H1 (cell line): ENCODE data around the gene ACSF2. TPM values are rescaled to one million over a fixed set of nuclear protein-coding genes. Genes with fewer than 3 reads are reported as not detected.

ENCODE experiments used
- CTCF ChIA-PET: fragments of 300-600 bp; sonication (Branson Sonifier 250); formaldehyde crosslinking; loops from one replicate; lab custom pipeline; 2021; ENCODE audit not compliant: partially characterized antibody; lab: Charles Lee
- POLR2A ChIA-PET: fragments of 300-600 bp; sonication (Branson Sonifier 250); formaldehyde crosslinking; loops from one replicate; lab custom pipeline; 2021; ENCODE audit warnings: inconsistent platforms; ENCODE audit not compliant: partially characterized antibody; lab: Charles Lee
- DNase-seq, 2 experiments: peaks; one replicate each; pipeline versions ENCODE4 v3.0.0 to v3.0.0-alpha.2; 2010 to 2022; ENCODE audit warnings: low spot score in 2 of 2, low read depth in 1 of 2, mixed read lengths in 1 of 2
- FAIRE-seq: peaks from 2 replicates; lab custom pipeline; 2011; peaks lifted over from hg19 to GRCh38; lab: Jason Lieb, UNC
- H2AFZ ChIP-seq: 2 replicates; pipeline ENCODE4 v1.8.1; 2012; ENCODE audit warnings: low read length, inconsistent platforms
- H2AK5ac ChIP-seq: 2 replicates; pipeline ENCODE4 v1.6.1; 2013; ENCODE audit warnings: low read depth, low read length
- H2BK120ac ChIP-seq: replicated peaks from 2 replicates; pipeline ENCODE3; 2013; ENCODE audit warnings: low read depth, low read length, inconsistent platforms
- H2BK12ac ChIP-seq: 2 replicates; pipeline ENCODE4 v1.6.1; 2013; ENCODE audit warnings: low read depth, low read length
- H2BK15ac ChIP-seq: 2 replicates; pipeline ENCODE4 v1.6.1; 2013; ENCODE audit warnings: low read length
- H2BK20ac ChIP-seq: 2 replicates; pipeline ENCODE4 v1.6.1; 2013; ENCODE audit warnings: low read length
- H2BK5ac ChIP-seq: 2 replicates; pipeline ENCODE4 v1.6.1; 2013; ENCODE audit warnings: low read depth, low read length
- H3K14ac ChIP-seq: 2 replicates; pipeline ENCODE4 v1.6.1; 2013; ENCODE audit warnings: inconsistent platforms; ENCODE audit not compliant: insufficient read length
- H3K18ac ChIP-seq: 2 replicates; pipeline ENCODE4 v1.6.1; 2013; ENCODE audit warnings: low read length; ENCODE audit errors: extremely low read depth
- H3K23ac ChIP-seq: 2 replicates; pipeline ENCODE4 v1.6.1; 2013; ENCODE audit warnings: inconsistent platforms; ENCODE audit not compliant: insufficient read length
- H3K23me2 ChIP-seq: 2 replicates; pipeline ENCODE4 v1.6.1; 2013; ENCODE audit warnings: low read depth, low read length
- H3K27ac ChIP-seq: 2 replicates; pipeline ENCODE4 v1.6.1; 2011; ENCODE audit warnings: low read depth, low read length, inconsistent platforms
- H3K27me3 ChIP-seq, 4 experiments: replicated peaks in 1 of 4; 1 replicate in 1 of 4; 2 replicates in 3 of 4; pipeline versions ENCODE4 v1.6.1 to v1.8.1; 2011 to 2013; ENCODE audit warnings: low read length in 3 of 4, mild to moderate bottlenecking in 3 of 4, inconsistent platforms in 2 of 4, mixed read lengths in 2 of 4, moderate library complexity in 1 of 4; ENCODE audit not compliant: control insufficient read depth in 3 of 4, insufficient read depth in 3 of 4; ENCODE audit errors: extremely low read depth in 1 of 4
- H3K36me3 ChIP-seq, 4 experiments: 2 replicates each; pipeline versions ENCODE4 v1.6.1 to v1.8.1; 2011 to 2013; ENCODE audit warnings: mild to moderate bottlenecking in 4 of 4, low read length in 3 of 4, moderate library complexity in 2 of 4, control low read depth in 1 of 4, inconsistent platforms in 1 of 4; ENCODE audit not compliant: insufficient read depth in 4 of 4, control insufficient read depth in 2 of 4
- H3K4ac ChIP-seq: replicated peaks from 2 replicates; pipeline ENCODE3; 2013; ENCODE audit warnings: low read length, low read depth, mixed read lengths, inconsistent platforms; ENCODE audit not compliant: insufficient read length
- H3K4me1 ChIP-seq, 4 experiments: replicated peaks in 1 of 4; 1 replicate in 1 of 4; 2 replicates in 3 of 4; pipeline versions ENCODE4 v1.6.1 to v1.8.1; 2011 to 2013; ENCODE audit warnings: low read length in 3 of 4, inconsistent platforms in 2 of 4, mixed read lengths in 1 of 4; ENCODE audit not compliant: insufficient read depth in 4 of 4, control insufficient read depth in 3 of 4
- H3K4me2 ChIP-seq, 2 experiments: 2 replicates each; pipeline versions ENCODE4 v1.6.1 to v1.8.1; 2011 to 2013; ENCODE audit warnings: low read depth in 2 of 2, low read length in 2 of 2, control low read depth in 1 of 2, inconsistent platforms in 1 of 2, mild to moderate bottlenecking in 1 of 2; ENCODE audit not compliant: insufficient read depth in 1 of 2
- H3K4me3 ChIP-seq, 4 experiments: fragments of 200-600, 300-600 bp in 1 of 4; sonication (generic), shearing (Covaris generic), sonication (Bioruptor Twin) in 1 of 4; 2 replicates each; pipeline versions ENCODE4 v1.5.1 to v1.8.1; 2011 to 2016; ENCODE audit warnings: low read length in 4 of 4, low read depth in 3 of 4, control low read depth in 2 of 4, inconsistent platforms in 2 of 4, mild to moderate bottlenecking in 2 of 4, mixed read lengths in 1 of 4, moderate library complexity in 1 of 4; ENCODE audit not compliant: insufficient read depth in 2 of 4; ENCODE audit errors: extremely low read depth in 1 of 4
- H3K56ac ChIP-seq: replicated peaks from 2 replicates; pipeline ENCODE3; 2013; ENCODE audit warnings: low read depth, mild to moderate bottlenecking, mixed read lengths, low read length, inconsistent platforms; ENCODE audit not compliant: insufficient read length
- H3K79me1 ChIP-seq: 2 replicates; pipeline ENCODE4 v1.6.1; 2013; ENCODE audit warnings: low read depth, low read length, control low read depth
- H3K79me2 ChIP-seq, 2 experiments: 2 replicates each; pipeline versions ENCODE4 v1.6.1 to v1.8.1; 2012 to 2013; ENCODE audit warnings: low read length in 2 of 2, mild to moderate bottlenecking in 2 of 2, inconsistent platforms in 1 of 2; ENCODE audit not compliant: insufficient read depth in 2 of 2, control insufficient read depth in 1 of 2
- H3K9ac ChIP-seq, 4 experiments: replicated peaks in 1 of 4; 1 replicate in 1 of 4; 2 replicates in 3 of 4; pipeline versions ENCODE4 v1.6.1 to v1.8.1; 2011 to 2013; ENCODE audit warnings: low read depth in 3 of 4, low read length in 3 of 4, control low read depth in 2 of 4, mild to moderate bottlenecking in 2 of 4, moderate library complexity in 2 of 4, inconsistent platforms in 1 of 4; ENCODE audit errors: extremely low read depth in 1 of 4
- H3K9me3 ChIP-seq, 2 experiments: 2 replicates each; pipeline versions ENCODE4 v1.6.1 to v1.8.1; 2012 to 2013; ENCODE audit warnings: mild to moderate bottlenecking in 2 of 2, moderate library complexity in 2 of 2, control low read depth in 1 of 2, inconsistent platforms in 1 of 2, low read depth in 1 of 2, low read length in 1 of 2, mixed read lengths in 1 of 2; ENCODE audit not compliant: insufficient read depth in 2 of 2
- H4K20me1 ChIP-seq, 2 experiments: replicated peaks in 1 of 2; 2 replicates each; pipeline versions ENCODE3 to v1.8.1; 2011 to 2013; ENCODE audit warnings: inconsistent platforms in 2 of 2, low read length in 2 of 2, mild to moderate bottlenecking in 1 of 2; ENCODE audit not compliant: insufficient read depth in 2 of 2, control insufficient read depth in 1 of 2
- H4K5ac ChIP-seq: 2 replicates; pipeline ENCODE4 v1.6.1; 2013; ENCODE audit warnings: low read length, low read depth, mixed read lengths, inconsistent platforms; ENCODE audit not compliant: insufficient read length
- H4K8ac ChIP-seq: 2 replicates; pipeline ENCODE4 v1.8.0; 2013; ENCODE audit warnings: mild to moderate bottlenecking, moderate library complexity, low read length, inconsistent platforms; ENCODE audit not compliant: insufficient read depth; ENCODE audit errors: extremely low read depth
- H4K91ac ChIP-seq: replicated peaks from 2 replicates; pipeline ENCODE3; 2013; ENCODE audit warnings: low read length, mixed read lengths, inconsistent platforms; ENCODE audit not compliant: insufficient read length
- BACH1 ChIP-seq: IDR thresholded peaks from 2 replicates; pipeline ENCODE4 v1.6.1; 2012; ENCODE audit warnings: low read length, improper control_type of control experiment
- CEBPB ChIP-seq: IDR thresholded peaks from 2 replicates; pipeline ENCODE4 v1.6.1; 2012; ENCODE audit warnings: low read depth, low read length
- E2F6 ChIP-seq: IDR thresholded peaks from 2 replicates; pipeline ENCODE4 v1.6.1; 2012; ENCODE audit warnings: inconsistent platforms
- EP300 ChIP-seq, 2 experiments: IDR thresholded peaks; 1 replicate in 1 of 2; 2 replicates in 1 of 2; pipeline ENCODE4 v1.6.1; 2011 to 2012; ENCODE audit warnings: low read depth in 2 of 2, low read length in 2 of 2, mild to moderate bottlenecking in 2 of 2, borderline replicate concordance in 1 of 2, inconsistent platforms in 1 of 2, moderate library complexity in 1 of 2
- RAD21 ChIP-seq, 2 experiments: IDR thresholded peaks in 1 of 2; conservative IDR thresholded peaks in 1 of 2; 2 replicates each; pipeline ENCODE4 v1.6.1; 2011; ENCODE audit warnings: low read depth in 2 of 2, low read length in 2 of 2, improper control_type of control experiment in 1 of 2, inconsistent platforms in 1 of 2, mild to moderate bottlenecking in 1 of 2, moderate library complexity in 1 of 2
- SIN3A ChIP-seq, 2 experiments: IDR thresholded peaks in 1 of 2; conservative IDR thresholded peaks in 1 of 2; 2 replicates each; pipeline ENCODE4 v1.6.1; 2011 to 2012; ENCODE audit warnings: low read length in 2 of 2, improper control_type of control experiment in 1 of 2, low read depth in 1 of 2, mild to moderate bottlenecking in 1 of 2
- SIX5 ChIP-seq: IDR thresholded peaks from 2 replicates; pipeline ENCODE4 v1.6.1; 2011; ENCODE audit warnings: mild to moderate bottlenecking, low read depth, low read length
- WGBS, 2 experiments: shearing (Covaris generic) in 1 of 2; methylation state at CpG; one replicate each; pipeline versions ENCODE4 v1.1.6 to v1.1.7; 2013 to 2015; ENCODE audit warnings: low lambda C conversion rate in 2 of 2, mixed read lengths in 2 of 2, inconsistent platforms in 1 of 2, low coverage in 1 of 2, missing lambda C conversion rate in 1 of 2; ENCODE audit not compliant: insufficient replicate concordance in 2 of 2, insufficient coverage in 1 of 2, insufficient read length in 1 of 2; ENCODE audit errors: extremely low coverage in 1 of 2, missing lambda C conversion rate in 1 of 2; 5-methylcytosine and 5-hydroxymethylcytosine counted together
- polyA plus RNA-seq, 7 experiments: library from polyadenylated mRNA; depleted of rRNA in 3 of 7; stranded (reverse) in 5 of 7; unstranded in 2 of 7; fragments of >200 nt in 5 of 7; fragments of 200-250 nt in 2 of 7; gene quantifications; 1 replicate in 5 of 7; 2 replicates in 1 of 7; 4 replicates in 1 of 7; pipeline versions ENCODE4 v1.2.1 to v1.2.3, GENCODE V29; 2011 to 2013; ENCODE audit warnings: missing spikeins in 2 of 7, mixed read lengths in 2 of 7
- total RNA-seq: library from RNA; stranded (reverse); fragmentation: NEBNext Ultra II Directional; extraction: Animal tissue kit (Norgen Biotek cat#: 25700); gene quantifications from 2 replicates; pipeline ENCODE4 v1.2.1, GENCODE V29; 2021

ACSF2 gene
- total and polyA plus RNA-seq, 2 of the 8 experiments (the other 6 are each of a cell fraction or from before 2014, with no cell fraction given) = 14.5 to 16.3 TPM

- no peak for FAIRE-seq
- Histone ChIP-seq H3K36me3 (peaks cover 44 to 88% (median 79%) of the 10 kb centered on the region in 4 experiments), H2BK12ac (no peak overlapping the region), H3K27me3 (no peaks in the 10 kb centered on the region), H2BK15ac (no peak overlapping the region), H3K23me2 (no peaks in the 10 kb centered on the region), H2BK5ac (no peak overlapping the region), H2AFZ (no peak overlapping the region), H4K20me1 (peaks cover 4 to 10% of the 10 kb centered on the region in 2 experiments), H3K4me3 (no peak overlapping the region), H3K23ac (no peak overlapping the region), H3K18ac (no peak overlapping the region), H2AK5ac (no peak overlapping the region), H3K27ac (no peak overlapping the region), H3K4me1 (no peaks in the 10 kb centered on the region), H3K14ac (no peak overlapping the region), H3K79me1 (no peaks in the 10 kb centered on the region), H4K91ac (no peak overlapping the region), H3K4me2 (no peak overlapping the region), H3K79me2 (no peaks in the 10 kb centered on the region), H3K4ac (no peak overlapping the region), H3K9ac (no peak overlapping the region), H4K5ac (no peak overlapping the region), H2BK120ac (no peak overlapping the region), H3K9me3 (no peaks in the 10 kb centered on the region), H2BK20ac (no peak overlapping the region), H4K8ac (no peak overlapping the region), H3K56ac (no peak overlapping the region)
- POLR2A ChIA-PET = interaction anchor here (0.9 to 27.4 kb wide), 5 partner anchors 7 to 42 kb away, joined by 3 to 313 read pairs (median 4); partner anchors contain the start of genes EME1, LRRC59, MRPL27 and XYLT2
- TF ChIP-seq SIX5 (no peak), E2F6 (no peak), CEBPB (no peak), RAD21 (IDR thresholded peaks at IDR 0.05 in 1 of 2, conservative IDR thresholded peaks at IDR 0.05 in 1 of 2; ENCODE audit: low read depth in 2 of 2, low read length in 2 of 2) (no peak), EP300 (IDR thresholded peaks at IDR 0.05; ENCODE audit: borderline replicate concordance in 1 of 2, low read depth in 2 of 2, low read length in 2 of 2) (no peak), BACH1 (no peak), SIN3A (conservative IDR thresholded peaks at IDR 0.05 in 1 of 2, IDR thresholded peaks at IDR 0.05 in 1 of 2; ENCODE audit: low read depth in 1 of 2, low read length in 2 of 2) (no peak)
- no peak for DNase-seq
- CTCF ChIA-PET = interaction anchor here (1.1 to 1.8 kb wide), 3 partner anchors 9 to 27 kb away, joined by 6 to 13 read pairs (median 7); partner anchors contain the start of gene LRRC59
- WGBS, 2 experiments = 92% methylated on average over 3 of the region's 3 CpGs; no CpG with 5 or more reads in 1 of the 2 experiments
Observed at GRCh38 chr17:50388728-50389127, 37.3 kb upstream of the ACSF2 start.
